Posterior cingulate gyrus (tissue), 11 donors: ENCODE results near the gene CACHD1.

Experiments used
- DNase-seq, 10 donors: peaks; one replicate each; pipeline versions ENCODE4 v3.0.0 to v3.0.0-alpha.2; 2020 to 2021; ENCODE audit warnings: mixed read lengths in 3 of 10
- intact Hi-C: fragments of 100-400 bp; cut with DNase I; formaldehyde crosslinking; loops from one replicate; pipeline ENCODE4 v1.15.1; 2023

Gene CACHD1

GRCh38 chr1:64469977-64470664 lies at the start of gene CACHD1:
TSS of gene CACHD1 (plus strand) at chr1:64470129. CDS start at chr1:64470745, 616 bp downstream.
- DNase-seq, result peak; percentile 50 to 94 (median 70)
- intact Hi-C loops, result loop anchor here (10.0 kb wide), 1 partner anchor 205 kb away; no protein-coding TSS in a partner anchor

DNA sequence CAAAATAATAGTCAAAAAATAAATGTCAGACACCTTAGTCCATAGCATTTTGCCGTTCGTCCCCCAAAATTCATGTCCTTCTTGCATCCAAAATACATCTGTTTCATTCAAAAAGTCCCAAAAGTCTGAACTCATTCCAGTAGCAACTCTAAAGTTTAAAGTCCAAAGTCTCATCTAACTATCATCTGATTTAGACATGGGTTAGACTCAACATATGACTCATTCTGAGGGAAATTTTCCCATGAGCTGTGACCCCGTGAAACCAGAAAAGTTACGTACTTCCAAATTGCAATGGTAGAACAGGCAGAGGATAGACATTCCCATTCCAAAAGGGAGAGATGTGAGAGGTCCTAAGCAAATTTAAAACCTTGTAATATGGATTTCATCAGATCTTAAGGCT lies 48.6 kb upstream of the CACHD1 start:
- intact Hi-C loops, result no loop called here
- no peak for DNase-seq

GRCh38 chr1:64423526-64423925 lies 46.4 kb upstream of the CACHD1 start:
- intact Hi-C loops, result no loop called here
- no peak for DNase-seq

DNA sequence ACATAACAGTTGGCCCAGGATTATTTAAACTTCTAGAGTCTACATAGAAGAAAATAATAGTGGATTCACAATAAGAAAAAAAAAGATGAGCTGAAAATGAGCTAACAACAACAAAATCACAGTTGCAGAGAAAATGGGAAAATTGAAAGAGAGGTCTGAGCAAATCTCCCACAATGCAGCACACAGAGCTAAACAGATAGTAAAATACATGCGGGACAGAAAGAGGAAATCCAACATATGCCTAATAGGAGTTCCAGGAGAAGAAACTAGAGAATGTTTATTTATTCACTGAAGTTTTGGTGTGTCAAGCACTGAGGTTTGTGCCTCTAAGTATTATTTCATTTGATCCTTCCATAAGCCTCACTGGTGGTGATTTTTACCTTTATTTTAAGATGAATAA lies 45.5 kb upstream of the CACHD1 start:
- intact Hi-C loops, result no loop called here
- DNase-seq, result no peak

DNA sequence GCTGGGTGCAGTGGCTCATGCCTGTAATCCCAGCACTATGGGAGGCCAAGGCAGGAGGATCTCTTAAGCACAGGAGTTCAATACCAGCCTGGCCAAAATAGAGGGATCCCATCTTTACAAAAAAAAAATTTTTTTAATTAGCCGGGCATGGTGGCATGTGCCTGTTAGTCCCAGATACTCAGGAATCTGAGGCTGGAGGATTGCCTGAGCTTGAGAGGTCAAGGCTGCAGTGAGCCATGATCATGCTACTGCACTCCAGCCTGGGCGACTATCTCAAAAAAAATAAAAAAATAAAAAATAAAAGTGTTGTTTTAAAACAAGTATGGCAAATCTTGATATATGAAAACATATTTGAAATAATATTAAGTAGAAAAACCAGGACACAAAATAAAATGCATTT lies 44.4 kb upstream of the CACHD1 start:
- intact Hi-C loops, result no loop called here

DNA sequence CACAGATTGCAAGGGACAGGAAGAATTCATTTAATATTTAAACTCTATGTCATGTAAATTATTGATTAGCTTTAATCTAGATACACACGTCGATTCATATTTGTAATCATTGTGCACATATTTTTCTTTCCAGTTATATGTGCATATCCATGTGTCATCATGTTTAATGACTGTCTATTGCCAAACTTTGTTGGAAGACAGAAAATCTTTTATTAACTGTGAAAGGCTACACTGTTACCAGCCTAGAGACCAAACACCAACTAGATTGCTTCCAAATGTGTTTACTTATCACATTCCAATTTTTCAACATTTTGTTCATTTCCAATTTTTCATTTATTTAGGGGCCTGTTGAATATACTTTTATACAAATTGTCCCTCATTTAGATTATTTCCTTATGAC lies 43.2 kb upstream of the CACHD1 start:
- DNase-seq, result no peak
- intact Hi-C loops, result no loop called here

More for the DNA sequence above, 44.4 kb upstream of the CACHD1 start:
- DNase-seq, result no peak

- intact Hi-C loops, result no loop called here
- DNase-seq, result no peak
Measured at GRCh38 chr1:64427879-64428278, 42.0 kb upstream of the CACHD1 start.

DNA sequence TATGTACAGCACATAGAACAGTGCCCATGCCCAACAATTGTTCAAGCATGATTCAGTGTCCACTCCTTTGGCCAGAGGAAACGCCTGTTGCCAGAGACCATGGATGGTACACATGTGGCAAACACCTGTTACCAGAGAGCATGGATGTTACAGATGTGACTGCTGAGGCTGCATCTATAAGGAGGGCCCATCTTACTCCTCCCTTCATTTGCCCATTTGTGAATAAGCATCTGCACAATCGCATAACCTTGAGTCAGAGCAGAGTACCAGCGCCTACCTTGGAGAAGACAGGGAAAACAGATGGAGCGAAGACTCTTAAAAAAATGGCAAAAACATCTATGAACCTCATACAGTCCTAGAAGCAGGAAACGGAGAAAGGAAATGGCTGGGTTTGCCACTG lies 36.6 kb upstream of the CACHD1 start:
- DNase-seq, result no peak
- intact Hi-C loops, result no loop called here

DNA sequence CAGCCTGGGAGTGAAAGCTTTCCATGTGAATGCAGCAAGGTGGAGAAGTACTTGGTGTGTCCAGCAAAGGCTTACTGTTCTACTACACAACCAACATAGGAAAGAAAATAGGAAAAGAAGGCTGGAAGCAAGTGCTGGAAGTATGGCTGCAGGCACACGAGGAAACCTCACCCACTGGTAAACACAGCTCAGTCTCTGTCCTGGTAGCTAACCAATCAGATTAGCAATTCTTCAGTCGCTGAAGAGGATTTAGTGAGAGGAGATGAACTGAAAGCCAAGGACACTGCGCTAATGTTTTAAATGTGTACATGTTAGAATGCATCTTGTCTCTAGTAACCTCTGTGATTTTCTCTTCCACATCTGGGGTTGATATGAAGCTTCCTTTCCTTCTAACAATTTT lies 36.2 kb upstream of the CACHD1 start:
- intact Hi-C loops, result no loop called here
- DNase-seq, result no peak

- intact Hi-C loops, result no loop called here
- no peak for DNase-seq
Measured at GRCh38 chr1:64435000-64435399, 34.9 kb upstream of the CACHD1 start.

GRCh38 chr1:64437453-64437852 lies 32.5 kb upstream of the CACHD1 start:
- DNase-seq, result no peak
- intact Hi-C loops, result no loop called here

GRCh38 chr1:64440183-64440826 lies 29.6 kb upstream of the CACHD1 start:
- intact Hi-C loops, result no loop called here

GRCh38 chr1:64451440-64451839 lies 18.5 kb upstream of the CACHD1 start:
- intact Hi-C loops, result no loop called here
- no peak for DNase-seq

More at GRCh38 chr1:64440183-64440826, 29.6 kb upstream of the CACHD1 start:
- DNase-seq, result no peak

DNA sequence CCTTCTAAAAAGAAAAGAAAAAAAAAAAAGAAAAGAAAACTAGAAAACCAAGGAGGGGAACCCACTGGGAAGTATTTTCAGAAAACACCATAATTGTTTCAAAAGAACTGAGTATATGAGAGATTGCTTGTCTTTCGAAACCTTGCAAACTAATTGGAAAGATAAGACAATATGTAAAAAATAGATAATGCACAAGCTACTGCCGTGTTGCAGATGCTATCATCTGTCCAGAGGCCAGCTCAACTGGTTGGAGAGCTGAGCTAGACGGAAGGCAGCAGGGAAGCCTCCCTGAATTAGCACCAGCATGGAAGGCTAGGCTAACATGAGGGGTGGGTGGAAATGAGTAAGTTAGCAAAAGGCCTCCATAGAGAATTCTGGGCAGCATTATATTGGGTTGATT lies 16.2 kb upstream of the CACHD1 start:
- no peak for DNase-seq

DNA sequence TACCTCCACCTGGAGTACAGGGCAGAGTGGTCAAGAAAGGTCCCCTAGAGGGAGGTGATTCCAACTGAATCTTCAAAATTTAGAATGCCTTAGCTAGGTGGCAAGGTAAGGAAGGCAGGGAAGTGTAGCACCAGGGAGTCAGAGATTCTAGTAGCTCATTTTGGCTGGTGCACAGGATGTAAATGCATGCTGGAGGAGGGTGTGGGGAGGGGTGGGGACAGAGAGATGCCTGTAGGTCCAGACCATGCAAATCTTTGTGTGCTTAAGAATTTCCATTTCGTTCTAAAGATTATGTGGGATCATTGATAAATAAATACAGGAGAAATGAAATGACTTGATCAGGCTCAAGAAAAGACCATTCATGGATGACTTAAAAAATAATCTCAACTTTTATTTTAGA lies 11.0 kb upstream of the CACHD1 start:
- DNase-seq, result no peak
- intact Hi-C loops, result no loop called here

More for the DNA sequence above, 16.2 kb upstream of the CACHD1 start:
- intact Hi-C loops, result no loop called here

GRCh38 chr1:64459743-64460142 lies 10.2 kb upstream of the CACHD1 start:
- intact Hi-C loops, result no loop called here

DNA sequence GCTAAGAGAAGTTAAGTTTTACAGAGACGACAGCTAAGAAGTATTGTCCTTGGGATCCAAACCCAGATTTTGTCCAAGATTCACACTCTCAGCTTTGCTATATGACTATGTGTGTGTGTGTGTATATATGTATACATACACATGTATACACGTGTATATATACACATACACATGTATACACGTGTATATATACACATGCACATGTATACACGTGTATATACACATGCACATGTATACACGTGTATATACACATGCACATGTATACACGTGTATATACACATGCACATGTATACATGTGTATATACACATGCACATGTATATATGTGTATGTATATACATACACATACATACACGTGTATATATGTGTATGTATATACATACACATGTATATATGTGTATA lies 3.9 kb upstream of the CACHD1 start:
- intact Hi-C loops, result no loop called here
- no peak for DNase-seq

More at GRCh38 chr1:64459743-64460142, 10.2 kb upstream of the CACHD1 start:
- DNase-seq, result no peak

DNA sequence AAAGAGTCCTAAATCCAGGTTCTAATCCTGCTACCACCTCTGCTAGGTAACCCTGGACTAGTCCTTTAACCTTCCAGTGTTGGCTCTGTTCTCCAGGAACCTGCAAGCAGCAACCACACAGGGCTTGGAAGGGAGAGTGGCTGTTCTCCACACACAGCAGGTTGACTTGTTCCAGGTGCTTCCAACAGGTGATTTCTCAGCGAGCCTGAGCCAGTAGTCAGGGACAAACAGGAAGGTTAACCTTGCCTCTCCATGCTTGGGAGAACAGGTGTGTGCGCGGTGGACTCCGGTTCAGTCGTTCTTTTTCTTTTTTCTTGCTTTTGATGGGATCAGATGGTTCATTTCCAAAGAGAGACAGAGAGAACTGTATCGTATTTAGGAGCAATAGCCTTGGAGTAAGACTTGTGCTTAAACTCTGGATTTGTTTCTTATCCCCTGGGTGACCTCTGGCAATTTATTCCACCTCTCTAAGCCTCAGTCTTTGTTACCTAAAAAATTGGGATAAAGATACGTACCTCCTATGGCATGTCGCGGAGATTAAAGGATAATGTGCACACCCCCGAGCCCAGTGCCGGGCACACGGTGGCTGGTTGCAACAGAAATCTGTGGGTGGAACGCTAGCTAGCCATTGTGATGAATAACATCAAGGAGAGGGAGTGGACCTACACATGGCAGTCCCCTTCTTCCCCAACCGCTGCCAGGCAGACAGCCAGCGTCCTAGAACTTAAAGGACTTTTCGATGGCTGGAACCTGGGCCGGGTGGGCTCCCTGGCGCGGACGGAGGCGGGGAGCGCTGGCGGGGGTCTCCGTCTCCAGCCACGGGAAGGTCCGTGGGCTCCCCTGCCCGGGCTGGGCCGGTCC lies 583 bp upstream of the CACHD1 start:
- intact Hi-C loops, result no loop called here
- DNase-seq, result peak in 1 of 10 donors; percentile 79

DNA sequence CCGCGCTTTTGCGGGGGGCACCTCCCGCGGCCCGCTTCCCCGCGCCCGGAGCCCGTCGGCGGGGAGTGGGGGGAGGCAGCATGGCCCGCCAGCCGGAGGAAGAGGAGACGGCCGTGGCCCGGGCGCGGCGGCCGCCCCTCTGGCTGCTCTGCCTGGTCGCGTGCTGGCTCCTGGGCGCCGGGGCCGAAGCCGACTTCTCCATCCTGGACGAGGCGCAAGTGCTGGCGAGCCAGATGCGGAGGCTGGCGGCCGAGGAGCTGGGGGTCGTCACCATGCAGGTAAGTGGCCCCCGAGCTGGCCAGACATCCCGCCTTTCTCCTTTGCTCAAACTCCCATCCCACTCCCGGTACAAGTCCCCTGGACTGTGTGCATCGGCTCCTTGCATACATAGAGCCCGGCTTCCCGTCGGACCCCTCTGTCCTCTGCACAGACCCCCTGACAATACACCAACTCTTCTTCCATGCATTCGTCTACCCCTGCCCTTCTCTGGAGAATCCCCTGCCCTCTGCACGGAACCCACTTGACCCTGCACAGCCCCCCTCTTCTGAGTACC lies 812 bp downstream of the CACHD1 start:
- intact Hi-C loops, result loop anchor here (10.0 kb wide), 1 partner anchor 204 kb away; no protein-coding TSS in a partner anchor
- peak in 6 of 10 donors; percentile 4 to 77 (median 22) for DNase-seq

DNA sequence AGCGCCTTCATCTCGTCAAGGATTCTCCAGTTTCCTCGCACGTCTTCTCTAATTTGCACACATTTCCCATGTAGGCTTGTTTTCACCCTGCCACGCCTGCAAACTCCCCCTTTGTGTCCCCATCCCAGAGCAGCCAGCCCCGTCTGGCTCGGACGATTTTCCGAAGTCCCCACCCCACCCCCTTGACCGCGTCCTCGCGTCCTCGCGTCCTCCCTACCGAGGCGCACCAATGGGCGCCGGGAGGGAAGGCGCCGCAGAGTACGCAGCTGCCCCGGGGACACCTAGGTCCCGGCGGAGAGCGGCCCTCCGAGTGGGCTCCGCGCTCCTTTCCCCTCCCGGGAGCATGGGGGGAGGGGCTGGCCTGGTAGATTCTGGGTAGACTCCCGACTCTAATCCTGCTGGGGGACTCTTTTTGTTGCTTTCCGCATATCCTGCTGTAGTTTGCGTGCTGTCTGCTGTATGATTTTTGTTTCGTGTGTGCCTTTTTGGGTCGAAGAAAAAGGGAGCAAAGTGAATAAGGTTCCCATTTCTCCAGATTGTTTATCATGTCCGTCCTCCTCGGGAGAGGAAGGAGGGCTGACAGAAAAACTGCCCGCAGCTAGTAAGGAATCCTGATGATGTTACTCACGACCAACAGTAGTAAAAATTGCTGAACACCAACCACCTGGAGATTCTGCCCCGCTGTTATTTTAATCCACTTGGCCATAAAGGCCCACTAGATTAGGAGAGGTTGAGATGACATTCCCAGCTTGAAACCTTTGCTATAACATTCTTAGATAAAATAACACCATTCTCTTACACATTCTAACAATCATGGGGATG lies 1.5 kb downstream of the CACHD1 start:
- peak in 6 of 10 donors; percentile 8 to 81 (median 16) for DNase-seq
- intact Hi-C loops, result loop anchor here (10.0 kb wide), 1 partner anchor 203 kb away; no protein-coding TSS in a partner anchor
